Lung (tissue), 12 donors: ENCODE results near the gene RPP30. TPM values are rescaled to one million over a fixed set of nuclear protein-coding genes. Genes with fewer than 3 reads are reported as not detected.
A peak's percentile ranks its signal among the peaks of the same experiment; 100 is the strongest.

ENCODE experiments used
- ATAC-seq: fragments of 200-7000 bp; cut with Tn5 transposase; one replicate; pipeline ENCODE4 v1.9.1; 2020; ENCODE audit warnings: moderate number of reproducible peaks; ENCODE audit not compliant: insufficient read depth, low FRiP score
- DNase-seq, 3 donors: peaks; one replicate each; pipeline ENCODE4 v3.0.0-alpha.2; 2013 to 2017
- H3K27ac ChIP-seq, 2 donors: one replicate each; pipeline ENCODE4 v1.5.1; 2013; ENCODE audit warnings: mild to moderate bottlenecking in 2 of 2, moderate library complexity in 2 of 2, control low read depth in 1 of 2, inconsistent platforms in 1 of 2, low read depth in 1 of 2, low read length in 1 of 2
- H3K27me3 ChIP-seq, 3 donors: one replicate each; pipeline ENCODE4 v1.5.1; 2013; ENCODE audit warnings: low read length in 2 of 3; ENCODE audit not compliant: control insufficient read depth in 3 of 3, insufficient read depth in 3 of 3
- H3K36me3 ChIP-seq, 4 donors: one replicate each; pipeline ENCODE4 v1.5.1; 2013; ENCODE audit warnings: low read length in 4 of 4, mild to moderate bottlenecking in 1 of 4, moderate library complexity in 1 of 4; ENCODE audit not compliant: control insufficient read depth in 4 of 4, insufficient read depth in 4 of 4
- H3K4me1 ChIP-seq, 5 donors: one replicate each; pipeline ENCODE4 v1.5.1; 2013; ENCODE audit warnings: low read length in 5 of 5, mild to moderate bottlenecking in 2 of 5, moderate library complexity in 1 of 5; ENCODE audit not compliant: control insufficient read depth in 5 of 5, insufficient read depth in 5 of 5
- H3K4me3 ChIP-seq: one replicate; pipeline ENCODE4 v1.5.1; 2013; ENCODE audit warnings: mild to moderate bottlenecking, control low read depth, moderate library complexity
- H3K9ac ChIP-seq, 2 donors: one replicate each; pipeline ENCODE4 v1.5.1; 2013; ENCODE audit warnings: low read length in 2 of 2, control low read depth in 1 of 2; ENCODE audit not compliant: insufficient read depth in 1 of 2
- H3K9me3 ChIP-seq, 4 donors: one replicate each; pipeline ENCODE4 v1.5.1; 2013; ENCODE audit warnings: low read length in 3 of 4, mild to moderate bottlenecking in 1 of 4, moderate library complexity in 1 of 4; ENCODE audit not compliant: control insufficient read depth in 4 of 4, insufficient read depth in 3 of 4
- WGBS, 2 donors: extraction: QIAGEN DNeasy Blood & Tissue Kit; methylation state at CpG; one replicate each; pipeline ENCODE4 v1.1.7; 2013; 5-methylcytosine and 5-hydroxymethylcytosine counted together
- polyA plus RNA-seq, 2 donors: library from polyadenylated mRNA; stranded (reverse); fragments of 200-250 nt; gene quantifications; one replicate each; pipeline ENCODE4 v1.2.1, GENCODE V29; 2013
- total RNA-seq, 2 donors: library from RNA; depleted of rRNA in 1 of 2; stranded (reverse); fragments of >200 nt in 1 of 2; gene quantifications; one replicate each; pipeline ENCODE4 v1.2.1, GENCODE V29; 2014 to 2021
- TF ChIP-seq, protein P1 (sequence below): IDR thresholded peaks from 2 replicates; pipeline ENCODE4 v1.5.1; 2012; ENCODE audit warnings: mild to moderate bottlenecking; ENCODE audit errors: control extremely low read depth, extremely low read depth
- donor health status: control.
- donor health status: control.
- donor health status: Bipolar disorder and iron deficiency.
- donor health status: healthy.
- donor health status: DM: yes; HTN: yes; CAD: no.

The RPP30 gene
- total and polyA plus RNA-seq, 4 donors = 20.7 to 43.5 (median 31.9) TPM

DNA sequence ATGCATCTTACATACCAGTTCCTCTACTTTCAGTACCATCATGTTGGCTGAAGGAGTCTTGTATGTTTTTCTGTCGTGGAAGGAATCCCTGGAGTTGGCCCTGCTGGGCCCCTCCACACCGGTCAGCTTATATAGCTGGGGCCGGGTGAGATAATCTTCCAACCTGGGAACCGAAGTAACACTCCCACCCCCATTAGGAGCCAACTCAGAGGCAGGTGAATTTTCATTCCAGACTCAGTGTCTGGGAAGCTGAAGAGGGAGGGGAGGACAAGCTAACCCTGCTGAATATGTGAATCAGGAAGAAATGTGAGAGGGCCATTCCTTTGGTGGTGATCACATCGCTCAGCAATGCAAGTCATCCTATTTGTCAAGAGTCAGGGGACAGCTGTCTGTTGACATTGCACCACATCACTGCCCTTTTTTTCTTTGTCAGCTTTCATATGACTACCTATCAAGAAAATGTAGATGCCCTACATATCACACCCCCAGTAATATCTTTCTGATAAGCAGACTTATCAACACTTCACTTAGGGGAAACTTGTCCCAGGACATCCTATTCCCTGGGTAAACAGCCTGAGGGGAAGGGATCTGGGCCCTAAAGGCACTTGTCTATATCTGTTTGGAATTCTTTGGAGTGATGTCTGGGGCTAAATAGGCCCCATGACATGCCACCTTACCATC, 49.4 kb downstream of the RPP30 start, which contains the start of gene ANKRD1:
TSS of gene ANKRD1 (minus strand) at position 102 of the 681 bp plus-strand sequence. CDS start at position 42, 60 bp downstream.
- peaks cover 2 to 26% (median 5%) of the 10 kb centered on the region in 5 donors for H3K4me1 ChIP-seq
- H3K36me3 ChIP-seq = no peaks in the 10 kb centered on the region
- TF ChIP-seq, protein P1, sequence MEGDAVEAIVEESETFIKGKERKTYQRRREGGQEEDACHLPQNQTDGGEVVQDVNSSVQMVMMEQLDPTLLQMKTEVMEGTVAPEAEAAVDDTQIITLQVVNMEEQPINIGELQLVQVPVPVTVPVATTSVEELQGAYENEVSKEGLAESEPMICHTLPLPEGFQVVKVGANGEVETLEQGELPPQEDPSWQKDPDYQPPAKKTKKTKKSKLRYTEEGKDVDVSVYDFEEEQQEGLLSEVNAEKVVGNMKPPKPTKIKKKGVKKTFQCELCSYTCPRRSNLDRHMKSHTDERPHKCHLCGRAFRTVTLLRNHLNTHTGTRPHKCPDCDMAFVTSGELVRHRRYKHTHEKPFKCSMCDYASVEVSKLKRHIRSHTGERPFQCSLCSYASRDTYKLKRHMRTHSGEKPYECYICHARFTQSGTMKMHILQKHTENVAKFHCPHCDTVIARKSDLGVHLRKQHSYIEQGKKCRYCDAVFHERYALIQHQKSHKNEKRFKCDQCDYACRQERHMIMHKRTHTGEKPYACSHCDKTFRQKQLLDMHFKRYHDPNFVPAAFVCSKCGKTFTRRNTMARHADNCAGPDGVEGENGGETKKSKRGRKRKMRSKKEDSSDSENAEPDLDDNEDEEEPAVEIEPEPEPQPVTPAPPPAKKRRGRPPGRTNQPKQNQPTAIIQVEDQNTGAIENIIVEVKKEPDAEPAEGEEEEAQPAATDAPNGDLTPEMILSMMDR = no peak
- no peaks in the 10 kb centered on the region for H3K9me3 ChIP-seq
- peak within 1 kb of the TSS; percentile 64 to 91 for H3K27ac ChIP-seq
- 64 to 69% methylated on average over 5 of the region's 5 CpGs for WGBS, 2 donors
- no peak for DNase-seq
- no peak for ATAC-seq
- H3K4me3 ChIP-seq = peak within 1 kb of the TSS; percentile 38
- no peaks in the 10 kb centered on the region for H3K27me3 ChIP-seq
- H3K9ac ChIP-seq = no peak within 1 kb of the TSS

DNA sequence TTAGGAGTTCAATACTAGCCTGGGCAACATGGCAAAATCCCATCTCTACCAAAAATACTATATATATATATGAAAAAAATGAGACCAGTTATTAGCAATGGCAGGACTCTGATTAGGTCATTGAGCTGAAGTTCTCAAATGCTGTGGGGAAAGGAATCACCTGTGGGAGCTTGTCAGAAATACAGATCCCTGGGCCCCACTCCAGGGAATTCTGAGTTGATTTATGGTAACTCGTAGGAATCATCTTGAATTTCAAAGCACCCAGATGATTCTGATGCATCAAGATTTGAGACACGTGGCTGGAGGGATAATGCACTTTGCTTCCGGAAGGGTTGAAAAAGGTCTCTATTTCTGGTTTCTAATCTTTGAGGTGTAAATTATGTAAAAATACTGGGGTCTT, 50.1 kb downstream of the RPP30 start:
- Histone ChIP-seq H3K9ac (no peak overlapping the region), H3K27ac (peak overlapping the region in 1 of 2 donors; percentile 91), H3K9me3 (no peaks in the 10 kb centered on the region), H3K27me3 (no peaks in the 10 kb centered on the region), H3K4me3 (no peak overlapping the region), H3K4me1 (peaks cover 2 to 18% (median 5%) of the 10 kb centered on the region in 5 donors), H3K36me3 (no peaks in the 10 kb centered on the region)
- DNase-seq (no peak), ATAC-seq (no peak)
- WGBS, 2 donors = 84 to 91% methylated on average over 3 of the region's 3 CpGs
- TF ChIP-seq, protein P1 = no peak

DNA sequence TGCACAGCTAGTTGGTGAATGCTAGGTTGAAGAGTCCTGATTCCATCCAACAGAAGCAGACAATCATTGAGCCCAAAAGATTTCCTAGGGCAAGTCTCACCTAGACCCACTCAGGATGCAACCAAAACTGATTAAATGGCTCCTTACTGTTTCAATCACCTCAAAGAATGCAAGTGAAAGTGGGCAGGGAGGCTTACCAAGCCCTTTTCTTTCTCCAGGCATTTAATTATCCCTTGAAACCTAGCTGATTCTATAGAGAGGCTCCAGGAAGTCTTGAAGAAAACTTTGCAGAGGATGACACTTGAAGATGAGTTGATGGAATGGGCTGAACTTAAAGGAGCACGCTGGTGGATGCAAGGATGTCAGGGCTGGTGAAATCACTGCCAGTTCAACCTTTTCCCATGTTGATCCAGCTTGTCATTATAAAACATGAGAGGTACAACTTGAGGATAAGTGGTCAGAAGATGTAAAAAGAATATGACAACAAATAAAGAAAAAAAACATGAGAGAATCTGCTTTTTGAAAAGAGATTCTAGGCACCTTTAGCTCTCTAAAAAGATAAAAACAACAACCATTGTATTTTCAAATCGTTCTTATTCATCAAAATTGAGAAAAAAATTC, 51.4 kb downstream of the RPP30 start:
- H3K27me3 ChIP-seq = no peaks in the 10 kb centered on the region
- H3K4me3 ChIP-seq = no peak overlapping the region
- H3K4me1 ChIP-seq = peaks cover 0 to 5% (median 2%) of the 10 kb centered on the region in 5 donors
- TF ChIP-seq, protein P1 = no peak
- no peak overlapping the region for H3K9ac ChIP-seq
- no peaks in the 10 kb centered on the region for H3K36me3 ChIP-seq
- no peak for ATAC-seq
- WGBS, 2 donors = 71 to 74% methylated on average over 2 of the region's 2 CpGs
- H3K27ac ChIP-seq = peak overlapping the region in 1 of 2 donors; percentile 85
- DNase-seq = no peak
- H3K9me3 ChIP-seq = no peaks in the 10 kb centered on the region
